ENCODE data around the gene CCT5. TPM values are rescaled to one million over a fixed set of nuclear protein-coding genes. Genes with fewer than 3 reads are reported as not detected.

CCT5 gene
- total and polyA plus RNA-seq, 10 of the 15 experiments (the other 5 are each of a cell fraction or from before 2014, with no cell fraction given) = 376 to 637 (median 543) TPM

DNA sequence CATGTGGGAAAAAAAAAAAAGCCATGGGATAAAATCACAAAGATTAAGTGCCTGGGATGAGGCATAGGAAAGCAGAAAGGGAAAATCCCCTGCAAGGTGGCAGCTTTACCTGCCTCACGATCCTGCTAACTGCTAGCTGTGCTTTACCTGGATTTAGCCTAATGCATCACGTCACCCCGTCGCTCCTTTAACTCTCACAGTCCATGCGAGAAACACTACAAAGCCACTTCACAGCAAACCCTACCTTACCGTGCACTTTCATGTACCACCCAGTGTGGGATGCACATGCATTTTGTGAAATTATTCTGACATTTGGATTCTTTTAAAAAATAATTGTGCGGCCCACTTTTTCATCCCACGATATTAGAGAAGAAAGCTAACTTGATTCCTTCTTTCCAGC is 31.4 kb upstream of the CCT5 start:
- FAIRE-seq = no peak
- in situ Hi-C loops (cut with MboI) = no loop called here
- no peak for TF ChIP-seq HCFC1 (IDR thresholded peaks at IDR 0.05; ENCODE audit: low read length)
- TF ChIP-seq PAX8 (IDR thresholded peaks at IDR 0.05) = no peak
- no peak for TF ChIP-seq POU2F2 (IDR thresholded peaks at IDR 0.05; ENCODE audit: borderline replicate concordance, low read depth, low read length)
- no peak for TF ChIP-seq FOS (IDR thresholded peaks at IDR 0.05; ENCODE audit: borderline replicate concordance, extremely low read depth, insufficient read length)
- TF ChIP-seq, protein P1, sequence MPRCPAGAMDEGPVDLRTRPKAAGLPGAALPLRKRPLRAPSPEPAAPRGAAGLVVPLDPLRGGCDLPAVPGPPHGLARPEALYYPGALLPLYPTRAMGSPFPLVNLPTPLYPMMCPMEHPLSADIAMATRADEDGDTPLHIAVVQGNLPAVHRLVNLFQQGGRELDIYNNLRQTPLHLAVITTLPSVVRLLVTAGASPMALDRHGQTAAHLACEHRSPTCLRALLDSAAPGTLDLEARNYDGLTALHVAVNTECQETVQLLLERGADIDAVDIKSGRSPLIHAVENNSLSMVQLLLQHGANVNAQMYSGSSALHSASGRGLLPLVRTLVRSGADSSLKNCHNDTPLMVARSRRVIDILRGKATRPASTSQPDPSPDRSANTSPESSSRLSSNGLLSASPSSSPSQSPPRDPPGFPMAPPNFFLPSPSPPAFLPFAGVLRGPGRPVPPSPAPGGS (IDR thresholded peaks at IDR 0.05; ENCODE audit: borderline replicate concordance, insufficient read depth, low read depth, low read length, poor library complexity, severe bottlenecking) = no peak
- no peak for TF ChIP-seq ETV6 (conservative IDR thresholded peaks at IDR 0.05 in 1 of 2, IDR thresholded peaks at IDR 0.05 in 1 of 2; ENCODE audit: borderline replicate concordance in 1 of 2, low read depth in 1 of 2)
- TF ChIP-seq IRF4 (IDR thresholded peaks at IDR 0.05; ENCODE audit: low read depth, low read length) = no peak
- TF ChIP-seq POLR2AphosphoS2 (IDR thresholded peaks at IDR 0.05; ENCODE audit: low read depth, low read length) = no peak
- TF ChIP-seq SMARCA5 (IDR thresholded peaks at IDR 0.05) = no peak
- TF ChIP-seq, protein P2, sequence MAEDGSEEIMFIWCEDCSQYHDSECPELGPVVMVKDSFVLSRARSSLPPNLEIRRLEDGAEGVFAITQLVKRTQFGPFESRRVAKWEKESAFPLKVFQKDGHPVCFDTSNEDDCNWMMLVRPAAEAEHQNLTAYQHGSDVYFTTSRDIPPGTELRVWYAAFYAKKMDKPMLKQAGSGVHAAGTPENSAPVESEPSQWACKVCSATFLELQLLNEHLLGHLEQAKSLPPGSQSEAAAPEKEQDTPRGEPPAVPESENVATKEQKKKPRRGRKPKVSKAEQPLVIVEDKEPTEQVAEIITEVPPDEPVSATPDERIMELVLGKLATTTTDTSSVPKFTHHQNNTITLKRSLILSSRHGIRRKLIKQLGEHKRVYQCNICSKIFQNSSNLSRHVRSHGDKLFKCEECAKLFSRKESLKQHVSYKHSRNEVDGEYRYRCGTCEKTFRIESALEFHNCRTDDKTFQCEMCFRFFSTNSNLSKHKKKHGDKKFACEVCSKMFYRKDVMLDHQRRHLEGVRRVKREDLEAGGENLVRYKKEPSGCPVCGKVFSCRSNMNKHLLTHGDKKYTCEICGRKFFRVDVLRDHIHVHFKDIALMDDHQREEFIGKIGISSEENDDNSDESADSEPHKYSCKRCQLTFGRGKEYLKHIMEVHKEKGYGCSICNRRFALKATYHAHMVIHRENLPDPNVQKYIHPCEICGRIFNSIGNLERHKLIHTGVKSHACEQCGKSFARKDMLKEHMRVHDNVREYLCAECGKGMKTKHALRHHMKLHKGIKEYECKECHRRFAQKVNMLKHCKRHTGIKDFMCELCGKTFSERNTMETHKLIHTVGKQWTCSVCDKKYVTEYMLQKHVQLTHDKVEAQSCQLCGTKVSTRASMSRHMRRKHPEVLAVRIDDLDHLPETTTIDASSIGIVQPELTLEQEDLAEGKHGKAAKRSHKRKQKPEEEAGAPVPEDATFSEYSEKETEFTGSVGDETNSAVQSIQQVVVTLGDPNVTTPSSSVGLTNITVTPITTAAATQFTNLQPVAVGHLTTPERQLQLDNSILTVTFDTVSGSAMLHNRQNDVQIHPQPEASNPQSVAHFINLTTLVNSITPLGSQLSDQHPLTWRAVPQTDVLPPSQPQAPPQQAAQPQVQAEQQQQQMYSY (CRISPR knock-in tag; IDR thresholded peaks at IDR 0.05) = no peak
- no peak for TF ChIP-seq CHD4 (IDR thresholded peaks at IDR 0.05)
- no peak for TF ChIP-seq SUPT20H (IDR thresholded peaks at IDR 0.05; ENCODE audit: borderline replicate concordance, control insufficient read depth, low read depth, low read length)
- TF ChIP-seq SREBF1 (IDR thresholded peaks at IDR 0.05; ENCODE audit: low read length) = no peak
- no peak for TF ChIP-seq NFIC (IDR thresholded peaks at IDR 0.05; ENCODE audit: low read depth, low read length)
- TF ChIP-seq, protein P3, sequence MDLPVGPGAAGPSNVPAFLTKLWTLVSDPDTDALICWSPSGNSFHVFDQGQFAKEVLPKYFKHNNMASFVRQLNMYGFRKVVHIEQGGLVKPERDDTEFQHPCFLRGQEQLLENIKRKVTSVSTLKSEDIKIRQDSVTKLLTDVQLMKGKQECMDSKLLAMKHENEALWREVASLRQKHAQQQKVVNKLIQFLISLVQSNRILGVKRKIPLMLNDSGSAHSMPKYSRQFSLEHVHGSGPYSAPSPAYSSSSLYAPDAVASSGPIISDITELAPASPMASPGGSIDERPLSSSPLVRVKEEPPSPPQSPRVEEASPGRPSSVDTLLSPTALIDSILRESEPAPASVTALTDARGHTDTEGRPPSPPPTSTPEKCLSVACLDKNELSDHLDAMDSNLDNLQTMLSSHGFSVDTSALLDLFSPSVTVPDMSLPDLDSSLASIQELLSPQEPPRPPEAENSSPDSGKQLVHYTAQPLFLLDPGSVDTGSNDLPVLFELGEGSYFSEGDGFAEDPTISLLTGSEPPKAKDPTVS (IDR thresholded peaks at IDR 0.05; ENCODE audit: low read depth, low read length) = no peak

More for the DNA sequence above, 31.4 kb upstream of the CCT5 start:
- no peak for DNase-seq (ENCODE audit: low read depth, low spot score)
- 90% methylated on average over 8 of the region's 8 CpGs for WGBS (ENCODE audit: insufficient coverage, insufficient replicate concordance, low lambda C conversion rate, missing lambda C conversion rate)
- no peaks in the 10 kb centered on the region; a peak in 1 of 4 replicates for H3K36me3 ChIP-seq (ENCODE audit: control insufficient read depth in 2 of 2, insufficient read depth in 2 of 2, low read length in 1 of 2)
- ChIA-PET RAD21 (ENCODE audit: unreplicated experiment) (no interaction called here), POLR2A (no interaction called here), SMC1A (ENCODE audit: uncharacterized antibody, unreplicated experiment) (no interaction called here), CTCF (no interaction called here)
- H3K27me3 ChIP-seq (replicated peaks in 1 of 2; ENCODE audit: control insufficient read depth in 2 of 2, insufficient read depth in 2 of 2, low read length in 1 of 2) = no peaks in the 10 kb centered on the region
- intact Hi-C loops (cut with micrococcal nuclease; ENCODE audit: unreplicated experiment) = no loop called here
- BruUV-seq (replicated peaks) = no TSS peak
- no peaks in the 10 kb centered on the region for H3K4me1 ChIP-seq (ENCODE audit: control insufficient read depth, insufficient read depth, low read length)
- no peak overlapping the region for H2AFZ ChIP-seq (ENCODE audit: control insufficient read depth, low read depth, low read length)
- no peak overlapping the region for H3K27ac ChIP-seq (ENCODE audit: control insufficient read depth, insufficient read depth)
- H4K20me1 ChIP-seq (ENCODE audit: control insufficient read depth, insufficient read depth) = no peaks in the 10 kb centered on the region; the same call in 1 of the 2 replicates
- ATAC-seq = no peak
- H3K9me3 ChIP-seq (replicated peaks; ENCODE audit: control insufficient read depth, insufficient read depth, low read length) = no peaks in the 10 kb centered on the region
- no peak overlapping the region for H3K4me2 ChIP-seq (ENCODE audit: control insufficient read depth, insufficient read depth)
- no peak overlapping the region for H3K4me3 ChIP-seq
- no peaks in the 10 kb centered on the region for H3K79me2 ChIP-seq (ENCODE audit: control insufficient read depth, insufficient read depth, low read length)
- H3K9ac ChIP-seq (ENCODE audit: control insufficient read depth, insufficient read depth, low read length) = no peak overlapping the region

Measured in GM12878 (cell line).